Islet precursor cell (in vitro differentiated cells): ENCODE results near the gene CATSPERE.

Experiments used
- DNase-seq: peaks from one replicate; pipeline ENCODE4 v3.0.0-alpha.2; 2018

Gene CATSPERE

GRCh38 chr1:244461245-244462071 is at the start of gene CATSPERE:
CATSPERE (plus strand) TSS chr1:244461273; CDS start chr1:244461430, 157 bp downstream.
- peak; percentile 95 for DNase-seq

- no peak for DNase-seq
Observed at GRCh38 chr1:244412176-244412575, 48.9 kb upstream of the CATSPERE start.

- no peak for DNase-seq
Observed at GRCh38 chr1:244413736-244414135, 47.3 kb upstream of the CATSPERE start.

GRCh38 chr1:244414543-244414942 is 46.5 kb upstream of the CATSPERE start:
- DNase-seq, result peak; percentile 59

- no peak for DNase-seq
Observed at GRCh38 chr1:244419024-244419423, 42.0 kb upstream of the CATSPERE start.

- DNase-seq, result no peak
Observed at GRCh38 chr1:244422174-244422573, 38.9 kb upstream of the CATSPERE start.

- no peak for DNase-seq
Observed at GRCh38 chr1:244424649-244425334, 36.3 kb upstream of the CATSPERE start.

- no peak for DNase-seq
Observed at GRCh38 chr1:244427647-244428046, 33.4 kb upstream of the CATSPERE start.

- DNase-seq, result no peak
Observed at GRCh38 chr1:244429818-244430217, 31.3 kb upstream of the CATSPERE start.

GRCh38 chr1:244431166-244431565 is 29.9 kb upstream of the CATSPERE start:
- no peak for DNase-seq

- no peak for DNase-seq
Observed at GRCh38 chr1:244435562-244436205, 25.4 kb upstream of the CATSPERE start.

GRCh38 chr1:244436336-244437085 is 24.6 kb upstream of the CATSPERE start:
- DNase-seq, result no peak

GRCh38 chr1:244437086-244437468 is 24.0 kb upstream of the CATSPERE start:
- no peak for DNase-seq

- no peak for DNase-seq
Observed at GRCh38 chr1:244439391-244440032, 21.6 kb upstream of the CATSPERE start.

- no peak for DNase-seq
Observed at GRCh38 chr1:244442850-244443249, 18.2 kb upstream of the CATSPERE start.

- no peak for DNase-seq
Observed at GRCh38 chr1:244444854-244445253, 16.2 kb upstream of the CATSPERE start.

- DNase-seq, result no peak
Observed at GRCh38 chr1:244445320-244446181, 15.5 kb upstream of the CATSPERE start.

- DNase-seq, result no peak
Observed at GRCh38 chr1:244447024-244447423, 14.0 kb upstream of the CATSPERE start.

GRCh38 chr1:244447552-244447951 is 13.5 kb upstream of the CATSPERE start:
- DNase-seq, result no peak

GRCh38 chr1:244448279-244449036 is 12.6 kb upstream of the CATSPERE start:
- DNase-seq, result no peak
